IMR-90 (cell line): Measurements from ENCODE around the gene LZTFL1. TPM values are rescaled to one million over a fixed set of nuclear protein-coding genes. Genes with fewer than 3 reads are reported as not detected.

Experiments
- ATAC-seq: fragments of 200-7000 bp; cut with Tn5 transposase; 2 replicates; pipeline ENCODE4 v1.9.1; 2020; ENCODE audit warnings: low read depth, mild to moderate bottlenecking, moderate library complexity
- BruUV-seq: library from RNA; stranded (reverse); fragments of 400-500 nt; replicated peaks from 2 replicates; lab custom pipeline; 2021; lab: Mats Ljungman, UMichigan
- CTCF ChIA-PET: fragments of 300-600 bp; formaldehyde crosslinking; extraction: SDS; loops from one replicate; lab custom pipeline; 2021; ENCODE audit warnings: antibody characterized with exemption; lab: Yijun Ruan, JAX
- POLR2A ChIA-PET: fragments of 300-600 bp; sonication (Branson Sonifier 250); formaldehyde crosslinking; loops from one replicate; lab custom pipeline; 2022; ENCODE audit warnings: antibody characterized with exemption; ENCODE audit not compliant: unreplicated experiment; lab: Charles Lee
- DNase-seq: peaks from one replicate; pipeline ENCODE4 v3.0.0; 2013
- H2AFZ ChIP-seq: replicated peaks from 2 replicates; pipeline ENCODE3; 2013; ENCODE audit warnings: low read length, mild to moderate bottlenecking; ENCODE audit not compliant: poor library complexity
- H2AK5ac ChIP-seq: 2 replicates; pipeline ENCODE4 v1.6.1; 2013; ENCODE audit warnings: low read depth, low read length, inconsistent platforms
- H2AK9ac ChIP-seq: replicated peaks from 2 replicates; pipeline ENCODE3; 2013; ENCODE audit warnings: mild to moderate bottlenecking, low read depth, low read length, moderate library complexity; ENCODE audit not compliant: poor library complexity
- H2BK120ac ChIP-seq: 2 replicates; pipeline ENCODE4 v1.6.1; 2013; ENCODE audit warnings: low read depth, low read length, inconsistent platforms
- H2BK15ac ChIP-seq: 3 replicates; pipeline ENCODE4 v1.6.1; 2013; ENCODE audit warnings: low read depth, low read length, inconsistent platforms
- H2BK20ac ChIP-seq: 2 replicates; pipeline ENCODE4 v1.6.1; 2013; ENCODE audit warnings: low read depth, mild to moderate bottlenecking, inconsistent platforms, low read length, moderate library complexity
- H2BK5ac ChIP-seq: 2 replicates; pipeline ENCODE4 v1.6.1; 2013; ENCODE audit warnings: mild to moderate bottlenecking, low read depth, low read length, inconsistent platforms; ENCODE audit not compliant: poor library complexity, severe bottlenecking
- H3K14ac ChIP-seq: replicated peaks from 2 replicates; pipeline ENCODE4 v1.6.1; 2013; ENCODE audit warnings: low read depth, low read length, inconsistent platforms
- H3K18ac ChIP-seq: 2 replicates; pipeline ENCODE4 v1.6.1; 2013; ENCODE audit warnings: low read depth, low read length, control low read depth
- H3K23ac ChIP-seq: 2 replicates; pipeline ENCODE4 v1.6.1; 2013; ENCODE audit warnings: low read depth, low read length, inconsistent platforms
- H3K27ac ChIP-seq: 2 replicates; pipeline ENCODE4 v1.5.1; 2013; ENCODE audit warnings: mild to moderate bottlenecking, control low read depth, low read length; ENCODE audit not compliant: insufficient read depth
- H3K27me3 ChIP-seq: 2 replicates; pipeline ENCODE4 v1.6.1; 2013; ENCODE audit warnings: low read length; ENCODE audit not compliant: control insufficient read depth, insufficient read depth
- H3K36me3 ChIP-seq: 2 replicates; pipeline ENCODE4 v1.6.1; 2013; ENCODE audit warnings: low read length, mixed read lengths; ENCODE audit not compliant: control insufficient read depth, insufficient read depth
- H3K4ac ChIP-seq: 2 replicates; pipeline ENCODE4 v1.6.1; 2013; ENCODE audit warnings: low read depth, low read length, inconsistent platforms
- H3K4me1 ChIP-seq: 2 replicates; pipeline ENCODE4 v1.6.1; 2013; ENCODE audit warnings: low read length, mixed read lengths; ENCODE audit not compliant: control insufficient read depth, insufficient read depth
- H3K4me2 ChIP-seq: 2 replicates; pipeline ENCODE4 v1.6.1; 2013; ENCODE audit warnings: low read depth, mild to moderate bottlenecking, control low read depth, low read length, moderate library complexity
- H3K4me3 ChIP-seq: 2 replicates; pipeline ENCODE4 v1.5.1; 2013; ENCODE audit warnings: low read depth, mild to moderate bottlenecking, control low read depth, low read length, moderate library complexity; ENCODE audit not compliant: insufficient read depth
- H3K56ac ChIP-seq: 2 replicates; pipeline ENCODE4 v1.6.1; 2013; ENCODE audit warnings: low read length, inconsistent platforms; ENCODE audit not compliant: insufficient read depth; ENCODE audit errors: extremely low read depth
- H3K79me1 ChIP-seq, 2 experiments: 2 replicates each; pipeline ENCODE4 v1.6.1; 2013; ENCODE audit warnings: low read length in 2 of 2, inconsistent platforms in 1 of 2, low read depth in 1 of 2
- H3K9ac ChIP-seq: 2 replicates; pipeline ENCODE4 v1.6.1; 2013; ENCODE audit warnings: low read depth, low read length, control low read depth
- H3K9me1 ChIP-seq: 2 replicates; pipeline ENCODE4 v1.6.1; 2013; ENCODE audit warnings: low read length, inconsistent platforms; ENCODE audit not compliant: insufficient read depth
- H3K9me3 ChIP-seq: 2 replicates; pipeline ENCODE4 v1.6.1; 2013; ENCODE audit warnings: low read length; ENCODE audit not compliant: control insufficient read depth, insufficient read depth
- H4K20me1 ChIP-seq: 2 replicates; pipeline ENCODE4 v1.6.1; 2013; ENCODE audit warnings: low read length, inconsistent platforms; ENCODE audit not compliant: insufficient read depth
- H4K5ac ChIP-seq: 2 replicates; pipeline ENCODE4 v1.6.1; 2013; ENCODE audit warnings: mild to moderate bottlenecking, low read depth, low read length, control low read depth
- H4K8ac ChIP-seq, 2 experiments: 2 replicates each; pipeline ENCODE4 v1.6.1; 2013; ENCODE audit warnings: low read depth in 2 of 2, low read length in 2 of 2, control low read depth in 1 of 2, inconsistent platforms in 1 of 2
- H4K91ac ChIP-seq: 2 replicates; pipeline ENCODE4 v1.6.1; 2013; ENCODE audit warnings: low read depth, low read length, inconsistent platforms; ENCODE audit not compliant: insufficient read depth
- BHLHE40 ChIP-seq: fragments of 150-350 bp; IDR thresholded peaks from 2 replicates; pipeline ENCODE4 v1.6.1; 2016; ENCODE audit warnings: mild to moderate bottlenecking, low read depth, low read length
- CEBPB ChIP-seq: IDR thresholded peaks from 2 replicates; pipeline ENCODE4 v1.6.1; 2012; ENCODE audit warnings: low read depth, low read length, improper control_type of control experiment
- ELK1 ChIP-seq: fragments of 150-350 bp; IDR thresholded peaks from 2 replicates; pipeline ENCODE4 v1.6.1; 2016; ENCODE audit warnings: low read depth, mild to moderate bottlenecking, low read length, moderate library complexity, borderline replicate concordance
- MAFK ChIP-seq: IDR thresholded peaks from 2 replicates; pipeline ENCODE4 v1.6.1; 2012; ENCODE audit warnings: low read depth, low read length, improper control_type of control experiment
- MAZ ChIP-seq: IDR thresholded peaks from 2 replicates; pipeline ENCODE4 v1.6.1; 2012; ENCODE audit warnings: low read depth, mild to moderate bottlenecking, low read length, improper control_type of control experiment, moderate library complexity, borderline replicate concordance
- MXI1 ChIP-seq: IDR thresholded peaks from 2 replicates; pipeline ENCODE4 v1.6.1; 2012; ENCODE audit warnings: low read depth, mild to moderate bottlenecking, low read length, moderate library complexity, borderline replicate concordance
- POLR2A ChIP-seq: IDR thresholded peaks from 2 replicates; pipeline ENCODE4 v1.6.1; 2012; ENCODE audit warnings: mild to moderate bottlenecking, low read depth, low read length
- SMC3 ChIP-seq: fragments of 150-350 bp; IDR thresholded peaks from 2 replicates; pipeline ENCODE4 v1.6.1; 2016; ENCODE audit warnings: low read depth, mild to moderate bottlenecking, antibody characterized with exemption, low read length, moderate library complexity
- WGBS, 2 experiments: methylation state at CpG; one replicate each; pipeline versions ENCODE4 v1.1.5 to v1.1.7; 2013; ENCODE audit warnings: missing lambda C conversion rate in 2 of 2; ENCODE audit not compliant: insufficient read length in 1 of 2; ENCODE audit errors: extremely low coverage in 2 of 2; 5-methylcytosine and 5-hydroxymethylcytosine counted together
- dilution Hi-C: fragments of 300-500 bp; cut with HindIII; formaldehyde crosslinking; loops from one replicate; pipeline ENCODE4 v1.14.3; 2018; ENCODE audit warnings: low sequenced_read_pairs; ENCODE audit not compliant: unreplicated experiment
- in situ Hi-C: fragments of 300-500 bp; cut with MboI; formaldehyde crosslinking; loops from 3 replicates; pipeline ENCODE4 v1.14.3; 2019; ENCODE audit warnings: low sequenced_read_pairs, inconsistent platforms, mixed read lengths
- intact Hi-C: fragments of 100-400 bp; cut with micrococcal nuclease; formaldehyde crosslinking; loops from 2 replicates; pipeline ENCODE4 v1.10.0; 2022
- polyA plus RNA-seq, 3 experiments: library from polyadenylated mRNA; depleted of rRNA; stranded (reverse); fragments of >200 nt; gene quantifications; 2 replicates each; pipeline ENCODE4 v1.2.3, GENCODE V29; 2012; ENCODE audit warnings: low replicate concordance in 1 of 3
- total RNA-seq: library from RNA; depleted of rRNA; stranded (reverse); fragments of >200 nt; gene quantifications from 2 replicates; pipeline ENCODE4 v1.2.3, GENCODE V29; 2012

Gene LZTFL1
- total and polyA plus RNA-seq, 2 of the 4 experiments (the other 2 are of a cell fraction): 10.3 to 10.4 TPM

- Histone ChIP-seq H2BK120ac (no peak overlapping the region), H4K8ac (no peak overlapping the region), H3K36me3 (no peaks in the 10 kb centered on the region), H2AFZ (no peak overlapping the region), H3K23ac (no peak overlapping the region), H3K4me1 (peaks cover 5% of the 10 kb centered on the region; the same call in 1 of the 2 replicates), H3K27ac (no peak overlapping the region), H3K56ac (no peak overlapping the region), H3K4me3 (no peak overlapping the region), H3K4me2 (no peak overlapping the region), H4K91ac (no peak overlapping the region), H2BK20ac (no peak overlapping the region), H2BK5ac (no peak overlapping the region), H3K18ac (no peak overlapping the region), H3K4ac (no peak overlapping the region), H3K9ac (no peak overlapping the region), H3K9me1 (no peaks in the 10 kb centered on the region), H2BK15ac (no peak overlapping the region), H3K27me3 (peaks cover 75% of the 10 kb centered on the region), H3K14ac (no peak overlapping the region), H3K79me1 (no peaks in the 10 kb centered on the region), H2AK5ac (no peak overlapping the region), H4K5ac (no peak overlapping the region), H2AK9ac (no peak overlapping the region), H3K9me3 (peaks cover 3% of the 10 kb centered on the region; the same call in 1 of the 2 replicates), H4K20me1 (no peaks in the 10 kb centered on the region; the same call in none of the 2 replicates)
- TF ChIP-seq MAFK (no peak), BHLHE40 (no peak), ELK1 (no peak), POLR2A (no peak), MXI1 (no peak), SMC3 (no peak), MAZ (no peak), CEBPB (no peak)
- in situ Hi-C loops (no loop called here), intact Hi-C loops (no loop called here), dilution Hi-C loops (no loop called here)
- WGBS, 2 experiments: no CpG with 5 or more reads among the region's 4 CpGs
- ChIA-PET CTCF (no interaction called here), POLR2A (no interaction called here)
- no peak for DNase-seq
- no peak for ATAC-seq
- BruUV-seq: no TSS peak
Measured at GRCh38 chr3:45798034-45798433, 43.9 kb downstream of the LZTFL1 start.
